Activated T-cell treated with anti-CD3 and anti-CD28 coated beads, Interleukin-2, amount 50 U/mL, for 72 hours (primary cell): ENCODE data around the gene RIC1. TPM values are rescaled to one million over a fixed set of nuclear protein-coding genes. Genes with fewer than 3 reads are reported as not detected.
"Not testable (repeated sequence)": the region's sequence is repeated elsewhere in the genome, so short reads cannot be mapped to it uniquely, and the experiment has no call there.

ENCODE experiments used
- ATAC-seq, 2 donors: fragments of 150-1000 bp; cut with Tn5 transposase; replicated peaks in 1 of 2; 2 replicates each; pipeline ENCODE4 v1.10.0; 2021; ENCODE audit warnings: moderate library complexity in 2 of 2, mild to moderate bottlenecking in 1 of 2
- DNase-seq, 2 donors: peaks; one replicate each; pipeline ENCODE4 v3.0.0; 2021 to 2022; ENCODE audit warnings: mixed read lengths in 1 of 2
- H3K27ac Mint-ChIP-seq: one replicate; pipeline ENCODE4 v1.8.0; 2022; ENCODE audit warnings: mild to moderate bottlenecking, moderate library complexity, mixed read lengths
- H3K27me3 Mint-ChIP-seq: one replicate; pipeline ENCODE4 v1.8.0; 2022; ENCODE audit warnings: low read depth, mixed read lengths
- H3K36me3 Mint-ChIP-seq, 2 donors: one replicate each; pipeline ENCODE4 v1.8.0; 2022; ENCODE audit warnings: mixed read lengths in 2 of 2, mild to moderate bottlenecking in 1 of 2; ENCODE audit not compliant: insufficient read depth in 2 of 2
- H3K4me1 Mint-ChIP-seq: one replicate; pipeline ENCODE4 v1.8.0; 2022; ENCODE audit warnings: low read depth, mixed read lengths
- H3K4me3 Mint-ChIP-seq, 2 donors: one replicate each; pipeline ENCODE4 v1.8.0; 2022; ENCODE audit warnings: mild to moderate bottlenecking in 2 of 2, mixed read lengths in 2 of 2, moderate library complexity in 2 of 2
- H3K9me3 Mint-ChIP-seq, 2 donors: one replicate each; pipeline ENCODE4 v1.8.0; 2022; ENCODE audit warnings: mixed read lengths in 2 of 2
- total RNA-seq, 2 donors: library from RNA; stranded (reverse); gene quantifications; one replicate each; pipeline ENCODE4 v1.2.3, GENCODE V29; 2022

The RIC1 gene
- total RNA-seq, 2 donors from 2014 or later = 22.0 to 25.9 TPM

DNA sequence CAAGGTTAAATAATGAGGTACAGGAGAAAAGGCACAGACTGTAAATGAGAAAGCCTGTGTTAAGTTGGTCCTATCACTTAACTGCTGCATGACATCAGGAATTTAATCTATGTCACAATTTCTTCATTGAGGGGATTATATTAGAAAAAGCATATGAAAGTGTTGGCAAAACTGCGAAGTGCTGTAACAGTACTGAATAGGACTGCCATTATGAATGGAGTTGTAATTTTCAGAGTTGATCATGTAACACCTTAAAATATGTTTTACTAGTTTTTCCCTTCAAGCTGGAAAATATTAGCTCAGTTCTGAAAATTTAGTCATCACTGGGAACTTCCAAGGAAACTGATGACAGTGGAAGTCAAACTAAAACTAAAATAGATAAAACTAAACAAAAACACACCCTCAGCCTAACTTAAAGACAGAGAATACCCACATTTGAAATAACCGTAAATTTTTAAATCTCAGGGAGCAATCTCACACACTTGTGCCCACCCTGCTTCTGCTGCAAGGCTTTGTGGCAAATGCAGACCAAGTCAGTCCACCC, 158.9 kb downstream of the RIC1 start:
- peak in 1 of 2 donors; percentile 47 for ATAC-seq
- H3K36me3 Mint-ChIP-seq = peaks cover 17 to 27% of the 10 kb centered on the region in 2 donors

GRCh38 chr9:5789489-5789888, 160.6 kb downstream of the RIC1 start:
- Mint-ChIP-seq H3K27ac (peak overlapping the region; percentile 90), H3K36me3 (peaks cover 11 to 20% of the 10 kb centered on the region in 2 donors), H3K27me3 (no peaks in the 10 kb centered on the region), H3K9me3 (no peaks in the 10 kb centered on the region), H3K4me1 (peaks cover 57% of the 10 kb centered on the region), H3K4me3 (no peak overlapping the region)
- DNase-seq (no peak), ATAC-seq (no peak)

More for the DNA sequence above, 158.9 kb downstream of the RIC1 start:
- Mint-ChIP-seq H3K4me1 (peaks cover 42% of the 10 kb centered on the region), H3K27me3 (no peaks in the 10 kb centered on the region), H3K4me3 (peak overlapping the region in 1 of 2 donors; percentile 42), H3K9me3 (peaks cover 4 to 5% of the 10 kb centered on the region in 2 donors), H3K27ac (peak overlapping the region; percentile 97)
- DNase-seq = no peak

DNA sequence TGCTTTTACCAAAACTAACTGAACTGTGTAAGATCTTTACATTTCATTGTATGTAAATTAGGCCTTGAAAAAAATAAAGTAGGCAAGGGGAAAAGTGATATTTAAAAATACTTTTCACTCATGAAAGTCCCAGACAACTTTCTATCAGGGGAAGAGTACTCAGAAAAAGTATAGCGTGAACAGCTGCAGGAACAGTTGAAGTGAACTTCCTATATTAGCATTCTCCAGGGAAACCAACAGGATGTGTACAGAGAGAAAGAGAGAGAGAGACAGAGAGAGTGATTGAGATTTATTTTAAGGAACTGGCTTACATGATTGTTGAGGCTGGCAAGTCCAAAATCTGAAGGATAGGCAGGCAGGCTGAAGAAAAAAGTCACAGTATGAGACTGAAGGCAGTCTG, 162.0 kb downstream of the RIC1 start:
- Mint-ChIP-seq H3K27me3 (no peaks in the 10 kb centered on the region), H3K36me3 (peaks cover 7 to 18% of the 10 kb centered on the region in 2 donors), H3K4me3 (no peak overlapping the region), H3K27ac (peak overlapping the region; percentile 80), H3K4me1 (peaks cover 57% of the 10 kb centered on the region), H3K9me3 (no peaks in the 10 kb centered on the region)
- ATAC-seq (no peak), DNase-seq (no peak)

- H3K4me1 Mint-ChIP-seq = peaks cover 57% of the 10 kb centered on the region
- H3K27ac Mint-ChIP-seq = peak overlapping the region; percentile 12
- DNase-seq = no peak
Measured at GRCh38 chr9:5791870-5792269, 163.0 kb downstream of the RIC1 start.

DNA sequence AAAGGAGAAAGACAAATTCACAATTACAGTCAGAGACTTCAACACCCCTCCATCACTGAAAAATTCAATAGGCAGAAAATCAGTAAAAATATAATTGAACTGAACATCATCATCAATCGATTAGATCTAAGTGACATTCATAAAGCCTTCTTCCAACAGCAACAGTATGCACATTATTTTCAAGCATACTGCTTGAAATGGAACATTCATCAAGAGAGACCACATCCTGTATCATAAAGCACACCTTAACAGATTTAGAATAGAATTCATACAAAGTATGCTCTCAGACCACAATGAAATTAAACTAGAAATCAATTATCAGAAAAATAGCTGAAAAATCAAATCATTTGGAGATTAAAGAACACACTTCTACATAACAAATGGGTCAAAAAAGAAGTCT, 164.9 kb downstream of the RIC1 start:
- Mint-ChIP-seq H3K27me3 (no peaks in the 10 kb centered on the region), H3K27ac (no peak overlapping the region), H3K4me1 (peaks cover 44% of the 10 kb centered on the region), H3K36me3 (peaks cover 2 to 17% of the 10 kb centered on the region in 2 donors), H3K9me3 (no peaks in the 10 kb centered on the region), H3K4me3 (no peak overlapping the region)
- DNase-seq (no peak), ATAC-seq (no peak)

More at GRCh38 chr9:5791870-5792269, 163.0 kb downstream of the RIC1 start:
- Mint-ChIP-seq H3K9me3 (no peaks in the 10 kb centered on the region), H3K36me3 (peaks cover 3 to 21% of the 10 kb centered on the region in 2 donors), H3K4me3 (peak overlapping the region in 1 of 2 donors; percentile 1), H3K27me3 (no peaks in the 10 kb centered on the region)
- ATAC-seq = peak in 1 of 2 donors; percentile 53

GRCh38 chr9:5796298-5796697, 167.4 kb downstream of the RIC1 start:
- peaks cover 0 to 14% of the 10 kb centered on the region in 2 donors for H3K36me3 Mint-ChIP-seq
- no peaks in the 10 kb centered on the region for H3K9me3 Mint-ChIP-seq
- H3K27me3 Mint-ChIP-seq = no peaks in the 10 kb centered on the region
- H3K4me3 Mint-ChIP-seq = no peak overlapping the region
- ATAC-seq (no peak), DNase-seq (no peak)
- H3K4me1 Mint-ChIP-seq = peaks cover 43% of the 10 kb centered on the region
- peak overlapping the region; percentile 6 for H3K27ac Mint-ChIP-seq

DNA sequence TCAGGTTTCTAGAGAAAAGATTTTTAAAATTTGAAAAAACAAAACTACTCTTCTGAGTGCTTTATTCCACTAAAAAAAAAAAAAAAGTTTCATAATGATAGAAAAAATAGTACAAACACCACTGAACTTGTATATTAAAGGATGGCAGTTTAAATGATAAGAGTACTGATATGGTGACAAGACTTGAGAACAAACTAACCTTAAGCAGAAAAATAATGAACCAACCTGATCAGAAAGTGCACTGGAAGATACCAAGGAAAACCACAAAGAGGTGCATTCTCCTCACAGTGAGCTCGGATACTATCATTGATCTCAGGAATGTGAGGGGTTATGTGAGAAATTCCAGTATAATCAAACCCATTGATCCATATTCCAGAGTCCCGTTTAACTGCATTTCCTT, 169.7 kb downstream of the RIC1 start:
- H3K9me3 Mint-ChIP-seq = no peaks in the 10 kb centered on the region
- H3K27me3 Mint-ChIP-seq = no peaks in the 10 kb centered on the region
- peaks cover 0 to 14% of the 10 kb centered on the region in 2 donors for H3K36me3 Mint-ChIP-seq
- DNase-seq = no peak
- peak overlapping the region in 1 of 2 donors; percentile 5 for H3K4me3 Mint-ChIP-seq
- H3K27ac Mint-ChIP-seq = peak overlapping the region; percentile 72
- ATAC-seq = peak in 1 of 2 donors; percentile 57
- H3K4me1 Mint-ChIP-seq = peaks cover 25% of the 10 kb centered on the region

GRCh38 chr9:5799314-5799713, 170.4 kb downstream of the RIC1 start:
- Mint-ChIP-seq H3K36me3 (peaks cover 0 to 14% of the 10 kb centered on the region in 2 donors), H3K9me3 (no peaks in the 10 kb centered on the region), H3K4me1 (peaks cover 17% of the 10 kb centered on the region), H3K27ac (no peak overlapping the region), H3K27me3 (no peaks in the 10 kb centered on the region), H3K4me3 (no peak overlapping the region)
- ATAC-seq = no peak
- no peak for DNase-seq

GRCh38 chr9:5800378-5800777, 171.5 kb downstream of the RIC1 start:
- not testable (repeated sequence) for DNase-seq, H3K9me3 Mint-ChIP-seq, ATAC-seq, H3K27ac Mint-ChIP-seq, H3K4me3 Mint-ChIP-seq, H3K27me3 Mint-ChIP-seq
- Mint-ChIP-seq H3K4me1 (peaks cover 17% of the 10 kb centered on the region), H3K36me3 (peaks cover 0 to 10% of the 10 kb centered on the region in 2 donors)

DNA sequence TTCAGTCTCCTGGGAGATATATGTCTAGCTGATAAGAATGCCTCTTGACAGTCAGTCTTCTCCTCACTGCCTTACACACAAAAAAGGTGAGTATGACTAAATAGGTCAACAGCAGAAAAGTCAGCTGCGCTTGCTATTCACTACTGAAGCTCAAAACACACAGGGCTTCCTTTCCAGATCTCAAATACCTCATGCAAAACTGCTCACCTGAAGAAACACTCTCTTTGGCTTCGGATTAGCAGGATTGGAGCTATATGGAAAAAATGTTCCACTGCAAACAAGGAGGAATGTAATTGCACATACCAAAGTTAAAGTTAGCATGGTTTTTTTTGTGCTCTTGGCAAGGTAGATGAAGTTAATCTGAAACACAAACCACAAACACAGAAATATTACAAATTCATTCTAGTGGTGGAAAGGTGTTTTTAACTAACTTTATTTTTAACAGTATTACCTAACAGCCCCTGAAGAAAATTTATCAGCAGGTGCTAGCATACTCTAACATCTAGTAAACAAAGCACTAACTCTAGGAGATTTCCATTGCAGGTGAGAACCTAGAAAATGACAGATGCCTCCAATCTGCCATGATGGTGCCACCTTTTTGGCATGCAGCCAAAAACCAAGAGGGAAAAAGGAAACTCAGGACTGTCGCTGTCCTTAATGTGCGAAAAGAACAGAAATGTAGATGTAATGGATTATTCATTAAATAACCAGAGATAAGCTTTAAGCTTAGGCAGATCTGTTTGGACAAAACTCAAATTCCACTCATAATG, 172.2 kb downstream of the RIC1 start:
- Mint-ChIP-seq H3K9me3 (no peaks in the 10 kb centered on the region), H3K4me3 (no peak overlapping the region), H3K27me3 (no peaks in the 10 kb centered on the region), H3K27ac (peak overlapping the region; percentile 38), H3K36me3 (peaks cover 0 to 8% of the 10 kb centered on the region in 2 donors), H3K4me1 (peaks cover 17% of the 10 kb centered on the region)
- ATAC-seq (no peak), DNase-seq (no peak)

DNA sequence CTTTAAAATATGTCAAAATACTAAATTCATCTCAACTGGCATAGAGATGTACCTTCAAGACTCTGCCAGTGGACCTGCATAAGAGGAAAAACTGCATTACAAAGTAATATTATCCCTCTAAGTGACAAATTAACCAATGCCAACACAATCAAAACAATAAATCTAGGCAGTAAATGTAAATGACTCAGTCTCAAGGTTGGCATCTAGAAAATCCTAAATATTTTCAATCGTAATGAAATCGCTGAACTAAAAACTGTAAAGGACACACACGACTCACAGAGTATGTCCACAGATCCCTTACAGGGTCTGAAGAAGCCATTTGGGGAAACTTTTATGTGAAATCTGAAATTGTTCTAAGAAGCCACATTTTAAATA, 172.8 kb downstream of the RIC1 start:
- Mint-ChIP-seq H3K27ac (no peak overlapping the region), H3K9me3 (no peaks in the 10 kb centered on the region), H3K27me3 (no peaks in the 10 kb centered on the region), H3K4me1 (peaks cover 17% of the 10 kb centered on the region), H3K36me3 (peaks cover 0 to 5% of the 10 kb centered on the region in 2 donors), H3K4me3 (no peak overlapping the region)
- DNase-seq (no peak), ATAC-seq (no peak)

DNA sequence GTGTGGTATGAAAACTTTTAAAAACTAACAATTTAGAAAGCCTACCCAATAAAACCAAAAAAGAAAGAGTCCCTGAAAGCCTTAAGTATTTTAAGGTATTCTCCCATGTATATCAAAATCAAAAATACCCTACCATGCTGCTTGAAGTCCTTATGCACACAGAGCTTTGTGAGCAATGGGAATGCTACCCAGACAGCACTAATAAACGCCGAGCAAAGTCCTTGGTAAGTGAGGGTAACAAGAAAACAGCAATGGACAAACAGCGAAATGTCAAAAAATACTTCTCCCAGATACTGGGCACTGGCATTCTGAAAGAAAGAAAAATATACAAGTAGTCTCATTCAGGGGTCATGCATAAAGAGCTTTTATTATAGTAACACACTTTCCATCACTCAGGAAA, 176.6 kb downstream of the RIC1 start:
- Mint-ChIP-seq H3K27ac (no peak overlapping the region), H3K9me3 (no peaks in the 10 kb centered on the region), H3K27me3 (no peaks in the 10 kb centered on the region), H3K4me3 (no peak overlapping the region), H3K36me3 (peaks cover 0 to 4% of the 10 kb centered on the region in 2 donors), H3K4me1 (peaks cover 7% of the 10 kb centered on the region)
- no peak for ATAC-seq
- DNase-seq = no peak

DNA sequence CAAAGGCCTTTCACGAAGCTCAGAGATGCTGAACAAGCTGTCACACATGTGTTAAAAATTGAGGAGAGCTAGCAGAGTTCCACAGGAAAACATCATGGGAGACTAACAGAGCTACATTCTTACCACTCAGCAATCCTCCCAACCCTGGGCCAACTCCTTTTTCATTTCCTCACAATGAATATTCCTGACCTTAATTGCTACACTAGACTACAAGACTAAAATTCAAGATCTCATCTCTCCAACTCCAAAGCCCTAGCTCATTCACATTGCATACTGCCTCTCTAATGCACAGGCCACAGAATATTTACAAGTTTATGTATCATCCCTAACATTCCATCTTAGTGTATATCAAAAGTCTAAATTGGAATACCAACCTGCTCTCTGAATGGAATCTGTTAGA, 182.8 kb downstream of the RIC1 start:
- H3K4me3 Mint-ChIP-seq = no peak overlapping the region
- H3K4me1 Mint-ChIP-seq = no peaks in the 10 kb centered on the region
- no peak overlapping the region for H3K27ac Mint-ChIP-seq
- no peaks in the 10 kb centered on the region for H3K9me3 Mint-ChIP-seq
- DNase-seq (no peak), ATAC-seq (no peak)
- peaks cover 0 to 8% of the 10 kb centered on the region in 2 donors for H3K36me3 Mint-ChIP-seq
- H3K27me3 Mint-ChIP-seq = no peaks in the 10 kb centered on the region
